CD4-positive, CD25-positive, alpha-beta regulatory T cell (primary cell): Measurements from ENCODE around the gene NUP37. TPM values are rescaled to one million over a fixed set of nuclear protein-coding genes. Genes with fewer than 3 reads are reported as not detected.

Source experiments
- ATAC-seq, 2 donors: fragments of 150-1000 bp; cut with Tn5 transposase; one replicate each; pipeline ENCODE4 v1.10.0; 2021; ENCODE audit warnings: low read depth in 2 of 2, moderate number of reproducible peaks in 2 of 2, moderate library complexity in 1 of 2
- DNase-seq, 3 donors: peaks; one replicate each; pipeline versions ENCODE4 v3.0.0 to v3.0.0-alpha.2; 2012 to 2022; ENCODE audit warnings: mixed read lengths in 1 of 3
- H3K27ac ChIP-seq: one replicate; pipeline ENCODE4 v1.7.0; 2013; ENCODE audit warnings: mild to moderate bottlenecking, low read length; ENCODE audit not compliant: insufficient read depth, poor library complexity, severe bottlenecking
- H3K27me3 ChIP-seq: one replicate; pipeline ENCODE4 v1.7.0; 2013; ENCODE audit warnings: low read length; ENCODE audit not compliant: control insufficient read depth, insufficient read depth
- H3K36me3 ChIP-seq: one replicate; pipeline ENCODE4 v1.7.0; 2013; ENCODE audit warnings: mild to moderate bottlenecking, low read length, moderate library complexity; ENCODE audit not compliant: control insufficient read depth, insufficient read depth
- H3K4me1 ChIP-seq: 2 replicates; pipeline ENCODE4 v1.7.0; 2013; ENCODE audit warnings: mild to moderate bottlenecking, low read length; ENCODE audit not compliant: insufficient read depth, control insufficient read depth, poor library complexity, severe bottlenecking
- H3K4me3 ChIP-seq: one replicate; pipeline ENCODE4 v1.7.0; 2013; ENCODE audit warnings: low read depth, mild to moderate bottlenecking, low read length, moderate library complexity
- H3K9me3 ChIP-seq, 2 experiments: 1 replicate in 1 of 2; 2 replicates in 1 of 2; pipeline ENCODE4 v1.7.0; 2013; ENCODE audit warnings: low read length in 2 of 2, mild to moderate bottlenecking in 1 of 2, moderate library complexity in 1 of 2; ENCODE audit not compliant: control insufficient read depth in 2 of 2
- H3K27ac Mint-ChIP-seq, 3 donors: one replicate each; pipeline ENCODE4 v1.8.0; 2020 to 2022; ENCODE audit warnings: mild to moderate bottlenecking in 3 of 3, mixed read lengths in 3 of 3, moderate library complexity in 2 of 3
- H3K27me3 Mint-ChIP-seq: one replicate; pipeline ENCODE4 v1.8.0; 2022; ENCODE audit warnings: mild to moderate bottlenecking, mixed read lengths
- H3K36me3 Mint-ChIP-seq: one replicate; pipeline ENCODE4 v1.8.0; 2020; ENCODE audit warnings: mixed read lengths
- H3K4me1 Mint-ChIP-seq, 4 donors: one replicate each; pipeline ENCODE4 v1.8.0; 2020 to 2022; ENCODE audit warnings: mixed read lengths in 4 of 4, mild to moderate bottlenecking in 1 of 4
- H3K4me3 Mint-ChIP-seq, 4 donors: one replicate each; pipeline ENCODE4 v1.8.0; 2020 to 2022; ENCODE audit warnings: mild to moderate bottlenecking in 4 of 4, mixed read lengths in 4 of 4, moderate library complexity in 3 of 4
- H3K9me3 Mint-ChIP-seq, 7 donors: one replicate each; pipeline ENCODE4 v1.8.0; 2020 to 2022; ENCODE audit warnings: mixed read lengths in 7 of 7, mild to moderate bottlenecking in 3 of 7, moderate library complexity in 2 of 7
- polyA plus RNA-seq, 4 donors: library from polyadenylated mRNA; unstranded; fragments of 300-500 nt; fragmentation: Illumina TruSeq; gene quantifications; one replicate each; pipeline ENCODE4 v1.2.3, GENCODE V29; 2021
- total RNA-seq: library from RNA; stranded (reverse); gene quantifications from one replicate; pipeline ENCODE4 v1.2.3, GENCODE V29; 2022

NUP37 gene
- total and polyA plus RNA-seq, 5 donors from 2014 or later: 17.2 to 44.7 (median 40.4) TPM

GRCh38 chr12:102023343-102023930, 96.5 kb downstream of the NUP37 start:
- Histone ChIP-seq H3K27me3 (no peaks in the 10 kb centered on the region), H3K36me3 (peaks cover 60% of the 10 kb centered on the region), H3K27ac (no peak overlapping the region), H3K4me3 (no peak overlapping the region), H3K9me3 (no peaks in the 10 kb centered on the region), H3K4me1 (no peaks in the 10 kb centered on the region)
- H3K9me3 Mint-ChIP-seq: no peaks in the 10 kb centered on the region
- H3K27me3 Mint-ChIP-seq: no peaks in the 10 kb centered on the region
- H3K4me1 Mint-ChIP-seq: peaks cover 0 to 20% (median 11%) of the 10 kb centered on the region in 4 donors
- H3K36me3 Mint-ChIP-seq: peaks cover 35% of the 10 kb centered on the region
- DNase-seq (no peak), ATAC-seq (no peak)
- H3K4me3 Mint-ChIP-seq: no peak overlapping the region
- H3K27ac Mint-ChIP-seq: no peak overlapping the region

Other genes starting within 250 kb of the NUP37 start
- 3.5 TPM for gene DRAM1, start 242.5 kb downstream of the NUP37 start, total RNA-seq
- 1 to 10 TPM; 2.6 to 4.7 (median 3.7) TPM for gene DRAM1, start 242.5 kb downstream of the NUP37 start, polyA plus RNA-seq
- 50.7 TPM for gene WASHC3, start 58.1 kb downstream of the NUP37 start, total RNA-seq
- gene WASHC3, start 58.1 kb downstream of the NUP37 start, polyA plus RNA-seq: 100 to 1,000 TPM in 3 of 4 donors, 10 to 100 TPM in 1; 94.7 to 168 (median 142) TPM
- gene PARPBP, start 69 bp upstream of the NUP37 start, total RNA-seq: 3.9 TPM
- gene PARPBP, start 69 bp upstream of the NUP37 start, polyA plus RNA-seq: 1 to 10 TPM; 2.6 to 5.1 (median 3.8) TPM
- 1.6 TPM for gene PMCH, start 77.7 kb upstream of the NUP37 start, total RNA-seq
- 10 to 100 TPM in 1 of 4 donors, 1 to 10 TPM in 3; 4.0 to 11.0 (median 6.1) TPM for gene PMCH, start 77.7 kb upstream of the NUP37 start, polyA plus RNA-seq